ENCODE measurements around the gene ERCC3.
"Not testable (repeated sequence)": the region's sequence is repeated elsewhere in the genome, so short reads cannot be mapped to it uniquely, and the experiment has no call there.

The ERCC3 gene

GRCh38 chr2:127278959-127279358 is 15.0 kb downstream of the ERCC3 start:
- DNase-seq: no peak

- DNase-seq: no peak
Measured at GRCh38 chr2:127277028-127277427, 16.9 kb downstream of the ERCC3 start.

GRCh38 chr2:127275789-127276188 is 18.2 kb downstream of the ERCC3 start:
- no peak for DNase-seq

- DNase-seq: no peak
Measured at GRCh38 chr2:127275356-127275755, 18.6 kb downstream of the ERCC3 start.

- DNase-seq: no peak
Measured at GRCh38 chr2:127270663-127271062, 23.3 kb downstream of the ERCC3 start.

GRCh38 chr2:127261804-127262406 is 32.0 kb downstream of the ERCC3 start:
- DNase-seq: no peak

- DNase-seq: no peak
Measured at GRCh38 chr2:127259355-127259754, 34.6 kb downstream of the ERCC3 start.

GRCh38 chr2:127256866-127257265 is 37.1 kb downstream of the ERCC3 start:
- DNase-seq: peak; percentile 8

- DNase-seq: no peak
Measured at GRCh38 chr2:127256381-127256780, 37.6 kb downstream of the ERCC3 start.

- DNase-seq: no peak
Measured at GRCh38 chr2:127255721-127256120, 38.2 kb downstream of the ERCC3 start.

GRCh38 chr2:127255146-127255545 is 38.8 kb downstream of the ERCC3 start:
- DNase-seq: no peak

GRCh38 chr2:127254386-127254981 is 39.5 kb downstream of the ERCC3 start:
- no peak for DNase-seq

GRCh38 chr2:127241184-127241583 is 52.8 kb downstream of the ERCC3 start:
- DNase-seq: not testable (repeated sequence)

- no peak for DNase-seq
Measured at GRCh38 chr2:127239395-127239794, 54.5 kb downstream of the ERCC3 start.

GRCh38 chr2:127237768-127238167 is 56.2 kb downstream of the ERCC3 start:
- DNase-seq: not testable (repeated sequence)

- DNase-seq: peak; percentile 41
Measured at GRCh38 chr2:127235082-127235702, 58.8 kb downstream of the ERCC3 start.

- no peak for DNase-seq
Measured at GRCh38 chr2:127233710-127234109, 60.2 kb downstream of the ERCC3 start.

GRCh38 chr2:127231130-127231865 is 62.6 kb downstream of the ERCC3 start:
- DNase-seq: no peak

GRCh38 chr2:127229555-127229954 is 64.4 kb downstream of the ERCC3 start:
- DNase-seq: no peak

- no peak for DNase-seq
Measured at GRCh38 chr2:127228102-127228501, 65.8 kb downstream of the ERCC3 start.

- DNase-seq: not testable (repeated sequence)
Measured at GRCh38 chr2:127227264-127227660, 66.7 kb downstream of the ERCC3 start.

- no peak for DNase-seq
Measured at GRCh38 chr2:127226520-127227263, 67.3 kb downstream of the ERCC3 start.

- DNase-seq: no peak
Measured at GRCh38 chr2:127226132-127226519, 67.8 kb downstream of the ERCC3 start.
